ENCODE results near the gene CDK2AP2. TPM values are rescaled to one million over a fixed set of nuclear protein-coding genes. Genes with fewer than 3 reads are reported as not detected.

Gene CDK2AP2
- total RNA-seq, 4 donors from 2014 or later: 75.4 to 90.8 (median 80.6) TPM

GRCh38 chr11:67510023-67510345 is 2.0 kb upstream of the CDK2AP2 start:
- TF ChIP-seq, protein P1, sequence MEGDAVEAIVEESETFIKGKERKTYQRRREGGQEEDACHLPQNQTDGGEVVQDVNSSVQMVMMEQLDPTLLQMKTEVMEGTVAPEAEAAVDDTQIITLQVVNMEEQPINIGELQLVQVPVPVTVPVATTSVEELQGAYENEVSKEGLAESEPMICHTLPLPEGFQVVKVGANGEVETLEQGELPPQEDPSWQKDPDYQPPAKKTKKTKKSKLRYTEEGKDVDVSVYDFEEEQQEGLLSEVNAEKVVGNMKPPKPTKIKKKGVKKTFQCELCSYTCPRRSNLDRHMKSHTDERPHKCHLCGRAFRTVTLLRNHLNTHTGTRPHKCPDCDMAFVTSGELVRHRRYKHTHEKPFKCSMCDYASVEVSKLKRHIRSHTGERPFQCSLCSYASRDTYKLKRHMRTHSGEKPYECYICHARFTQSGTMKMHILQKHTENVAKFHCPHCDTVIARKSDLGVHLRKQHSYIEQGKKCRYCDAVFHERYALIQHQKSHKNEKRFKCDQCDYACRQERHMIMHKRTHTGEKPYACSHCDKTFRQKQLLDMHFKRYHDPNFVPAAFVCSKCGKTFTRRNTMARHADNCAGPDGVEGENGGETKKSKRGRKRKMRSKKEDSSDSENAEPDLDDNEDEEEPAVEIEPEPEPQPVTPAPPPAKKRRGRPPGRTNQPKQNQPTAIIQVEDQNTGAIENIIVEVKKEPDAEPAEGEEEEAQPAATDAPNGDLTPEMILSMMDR (IDR thresholded peaks at IDR 0.05): no peak
- TF ChIP-seq POLR2A (IDR thresholded peaks at IDR 0.05) (no peak), EP300 (IDR thresholded peaks at IDR 0.05) (no peak)
- Histone ChIP-seq H3K36me3 (no peaks in the 10 kb centered on the region), H3K4me3 (no peak overlapping the region), H3K27ac (no peak overlapping the region), H3K27me3 (no peaks in the 10 kb centered on the region), H3K9me3 (no peaks in the 10 kb centered on the region), H3K4me1 (peaks cover 0 to 34% (median 24%) of the 10 kb centered on the region in 4 donors)
- no peak for DNase-seq (ENCODE audit: low spot score in 2 of 2)
- WGBS, 2 donors: 33 to 41% methylated on average over 3 of the region's 3 CpGs

DNA sequence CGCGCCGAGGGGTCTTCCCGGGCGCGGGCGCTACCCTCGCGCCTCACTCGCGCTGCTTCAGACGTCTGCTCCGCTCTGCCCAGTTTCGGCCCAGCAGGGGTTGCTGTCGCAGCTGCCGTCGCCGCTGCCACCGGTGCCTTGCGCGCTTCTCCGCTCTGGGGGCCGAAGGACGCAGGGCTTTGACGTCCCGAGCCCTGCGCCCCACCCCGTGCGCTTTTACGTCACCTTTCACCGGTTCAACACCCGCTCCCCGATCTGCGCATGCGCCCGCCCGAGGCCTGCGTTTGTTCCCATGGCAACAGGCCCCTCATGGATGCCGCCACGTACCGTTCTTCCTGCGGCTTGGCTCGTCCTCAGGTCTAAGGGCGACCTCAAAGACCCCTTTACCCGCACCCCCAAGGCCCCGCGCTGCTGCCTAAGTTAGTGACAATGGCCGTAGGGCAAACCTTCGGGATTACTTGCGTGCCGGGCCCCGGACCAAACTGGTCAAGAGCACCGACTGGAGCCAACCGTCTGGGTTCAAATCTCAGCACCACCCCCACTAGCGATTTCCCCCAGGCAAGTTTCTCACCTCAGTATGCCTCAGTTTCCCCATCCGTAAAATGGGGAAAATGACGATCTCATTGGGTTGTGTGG is 642 bp upstream of the CDK2AP2 start:
- Histone ChIP-seq H3K36me3 (no peaks in the 10 kb centered on the region), H3K4me1 (peaks cover 0 to 47% (median 27%) of the 10 kb centered on the region in 4 donors), H3K4me3 (peak overlapping the region; percentile 63 to 86 (median 79)), H3K27ac (peak overlapping the region; percentile 98 to 100 (median 99)), H3K27me3 (no peaks in the 10 kb centered on the region), H3K9me3 (no peaks in the 10 kb centered on the region)
- TF ChIP-seq, protein P1 (IDR thresholded peaks at IDR 0.05): peak in 1 of 5 experiments; percentile 5
- TF ChIP-seq EP300 (IDR thresholded peaks at IDR 0.05) (peak; percentile 75 to 87), POLR2A (IDR thresholded peaks at IDR 0.05) (peak in 1 of 2 donors; percentile 47)
- WGBS, 2 donors: 1 to 2% methylated on average over 37 to 55 of the region's 57 CpGs
- DNase-seq (ENCODE audit: low spot score in 2 of 2): peak; percentile 98 to 99

DNA sequence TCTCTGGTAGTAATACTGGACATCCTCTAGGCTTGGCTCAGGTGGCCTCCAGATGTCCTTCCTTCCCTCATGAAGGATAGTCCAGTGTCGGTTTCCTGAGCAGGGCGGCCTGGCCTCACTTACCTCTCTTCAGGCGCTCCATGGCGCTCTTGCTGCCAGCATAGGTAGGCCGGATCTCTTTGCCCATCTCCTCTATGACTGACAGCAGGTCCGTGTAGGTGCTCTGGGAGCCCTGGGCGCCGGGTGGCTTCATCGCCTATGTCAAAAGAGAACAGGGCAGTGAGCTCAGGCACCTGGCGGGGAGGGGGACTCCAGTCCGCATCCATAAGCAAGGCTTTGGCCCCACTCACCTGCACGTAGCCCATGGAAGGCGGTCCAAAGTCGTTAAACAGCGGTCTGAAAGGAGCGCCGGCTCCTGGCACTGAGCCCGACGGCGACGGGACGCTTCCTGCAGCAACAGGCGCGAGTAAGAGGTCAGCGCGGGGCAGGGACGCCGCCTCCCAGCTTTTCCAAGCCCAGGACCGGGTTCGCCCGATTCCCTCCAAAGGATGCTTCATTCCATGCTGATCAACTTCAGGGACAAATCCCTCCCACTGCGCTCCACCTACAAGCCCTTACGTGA is 609 bp downstream of the CDK2AP2 start:
- DNase-seq (ENCODE audit: low spot score in 2 of 2): peak in 1 of 2 donors; percentile 45

DNA sequence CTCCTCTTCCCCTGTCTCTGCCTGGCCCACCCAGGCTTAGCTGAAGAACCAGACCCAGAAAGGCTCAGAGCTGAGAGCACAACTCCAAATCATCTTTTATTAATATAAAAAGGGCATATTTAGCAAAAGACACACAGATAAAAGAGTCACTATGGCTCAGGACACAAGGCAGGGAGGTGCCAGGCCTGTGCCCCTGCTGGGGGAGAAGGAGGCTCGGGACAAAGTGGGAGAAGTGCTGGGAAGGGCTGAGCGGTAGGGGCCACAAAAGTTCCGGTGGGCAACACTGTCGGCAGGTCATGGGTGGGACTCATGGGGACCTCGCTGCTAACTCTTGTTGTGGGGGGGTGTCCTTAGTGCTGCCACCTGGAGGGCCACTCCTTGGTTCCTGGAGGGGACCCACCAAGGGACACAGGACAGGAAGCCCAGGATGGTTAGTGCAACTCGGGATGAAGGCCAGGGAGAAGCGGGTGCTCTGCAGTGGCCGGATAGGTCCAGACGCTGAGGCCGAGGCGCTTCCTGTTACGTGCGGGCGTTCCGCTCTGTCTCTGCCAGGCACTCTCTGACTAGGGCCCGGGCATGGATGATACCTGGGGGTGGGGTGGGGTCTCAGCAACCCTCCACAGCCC is 1.4 kb downstream of the CDK2AP2 start:
- Histone ChIP-seq H3K4me1 (peaks cover 0 to 56% (median 31%) of the 10 kb centered on the region in 4 donors), H3K4me3 (peak overlapping the region in 2 of 4 donors; percentile 79 to 91), H3K27me3 (no peaks in the 10 kb centered on the region), H3K27ac (peak overlapping the region; percentile 98 to 100 (median 99)), H3K9me3 (no peaks in the 10 kb centered on the region), H3K36me3 (peaks cover 0 to 13% (median 10%) of the 10 kb centered on the region in 3 donors)
- 68 to 87% methylated on average over 16 of the region's 16 CpGs for WGBS, 2 donors
- TF ChIP-seq, protein P1 (IDR thresholded peaks at IDR 0.05): peak in 1 of 5 experiments; percentile 7
- TF ChIP-seq EP300 (IDR thresholded peaks at IDR 0.05): no peak
- no peak for DNase-seq (ENCODE audit: low spot score in 2 of 2)

More for the DNA sequence above, 609 bp downstream of the CDK2AP2 start:
- TF ChIP-seq, protein P1 (IDR thresholded peaks at IDR 0.05): no peak
- TF ChIP-seq EP300 (IDR thresholded peaks at IDR 0.05): no peak
- no peak for TF ChIP-seq POLR2A (IDR thresholded peaks at IDR 0.05)
- peak overlapping the region; percentile 98 to 100 (median 99) for H3K27ac ChIP-seq
- 39 to 68% methylated on average over 10 to 27 of the region's 33 CpGs for WGBS, 2 donors
- H3K9me3 ChIP-seq: no peaks in the 10 kb centered on the region
- H3K4me3 ChIP-seq: peak overlapping the region; percentile 79 to 91 (median 82)
- H3K27me3 ChIP-seq: no peaks in the 10 kb centered on the region
- H3K4me1 ChIP-seq: peaks cover 0 to 56% (median 31%) of the 10 kb centered on the region in 4 donors
- peaks cover 0 to 5% (median 2%) of the 10 kb centered on the region in 3 donors for H3K36me3 ChIP-seq
